Natural killer cell (primary cell): ENCODE measurements around the gene ADAMTS17. TPM values are rescaled to one million over a fixed set of nuclear protein-coding genes. Genes with fewer than 3 reads are reported as not detected.

Experiments used
- ATAC-seq, 3 donors: fragments of 150-1000 bp in 2 of 3; fragments of 200-7000 bp in 1 of 3; cut with Tn5 transposase; 1 replicate in 1 of 3; 2 replicates in 2 of 3; pipeline ENCODE4 v1.10.0; 2021; ENCODE audit warnings: mild to moderate bottlenecking in 2 of 3, moderate library complexity in 2 of 3
- DNase-seq, 2 donors: peaks; one replicate each; pipeline versions ENCODE4 v3.0.0 to v3.0.0-alpha.2; 2013 to 2021; ENCODE audit warnings: mixed read lengths in 1 of 2
- H3K27ac ChIP-seq: one replicate; pipeline ENCODE4 v1.5.1; 2013; ENCODE audit warnings: mild to moderate bottlenecking, low read length
- H3K27me3 ChIP-seq: one replicate; pipeline ENCODE4 v1.6.1; 2013; ENCODE audit warnings: low read length; ENCODE audit not compliant: control insufficient read depth, insufficient read depth
- H3K36me3 ChIP-seq: one replicate; pipeline ENCODE4 v1.6.1; 2013; ENCODE audit warnings: low read length; ENCODE audit not compliant: control insufficient read depth, insufficient read depth
- H3K4me1 ChIP-seq: one replicate; pipeline ENCODE4 v1.6.1; 2013; ENCODE audit warnings: low read length; ENCODE audit not compliant: control insufficient read depth, insufficient read depth
- H3K4me3 ChIP-seq: one replicate; pipeline ENCODE4 v1.5.1; 2013; ENCODE audit warnings: low read length
- H3K9me3 ChIP-seq: one replicate; pipeline ENCODE4 v1.6.1; 2013; ENCODE audit warnings: low read length; ENCODE audit not compliant: control insufficient read depth, insufficient read depth
- H3K27ac Mint-ChIP-seq, 2 donors: one replicate each; pipeline ENCODE4 v1.8.0; 2022; ENCODE audit warnings: mild to moderate bottlenecking in 2 of 2, mixed read lengths in 2 of 2, moderate library complexity in 1 of 2
- H3K27me3 Mint-ChIP-seq, 2 donors: one replicate each; pipeline ENCODE4 v1.8.0; 2022; ENCODE audit warnings: low read depth in 2 of 2, mixed read lengths in 2 of 2
- H3K36me3 Mint-ChIP-seq: one replicate; pipeline ENCODE4 v1.8.0; 2022; ENCODE audit warnings: mixed read lengths
- H3K4me1 Mint-ChIP-seq, 2 donors: one replicate each; pipeline ENCODE4 v1.8.0; 2022; ENCODE audit warnings: mixed read lengths in 2 of 2
- H3K4me3 Mint-ChIP-seq: one replicate; pipeline ENCODE4 v1.8.0; 2022; ENCODE audit warnings: mild to moderate bottlenecking, moderate library complexity, mixed read lengths
- H3K9me3 Mint-ChIP-seq, 2 donors: one replicate each; pipeline ENCODE4 v1.8.0; 2022; ENCODE audit warnings: mixed read lengths in 2 of 2
- WGBS: methylation state at CpG from one replicate; pipeline ENCODE4 v1.1.7; 2013; ENCODE audit warnings: missing lambda C conversion rate; ENCODE audit not compliant: insufficient coverage; 5-methylcytosine and 5-hydroxymethylcytosine counted together
- intact Hi-C: fragments of 100-400 bp; cut with micrococcal nuclease; formaldehyde crosslinking; loops from one replicate; pipeline ENCODE4 v1.14.2; 2022
- total RNA-seq, 4 donors: library from RNA; stranded (reverse); fragments of 120-200 nt in 1 of 4; gene quantifications; one replicate each; pipeline versions ENCODE4 v1.2.3 to v1.2.4, GENCODE V29; 2013 to 2022
- TF ChIP-seq, protein P1 (sequence below): fragments of 200-600 bp; IDR thresholded peaks from one replicate; pipeline ENCODE4 v1.8.0; 2022; ENCODE audit warnings: antibody characterized with exemption

ADAMTS17 gene
- total RNA-seq, 3 donors from 2014 or later (not counting 1 experiment from before 2014, with no cell fraction given), result 4.8 to 9.5 (median 5.3) TPM

- Mint-ChIP-seq H3K4me1 (peaks cover 13 to 20% of the 10 kb centered on the region in 2 donors), H3K27me3 (peaks cover 7 to 9% of the 10 kb centered on the region in 2 donors), H3K4me3 (peak overlapping the region; percentile 61), H3K27ac (no peak overlapping the region), H3K9me3 (no peaks in the 10 kb centered on the region), H3K36me3 (no peaks in the 10 kb centered on the region)
- 96% methylated on average over 7 of the region's 8 CpGs for WGBS
- ATAC-seq, result no peak
- Histone ChIP-seq H3K27me3 (no peaks in the 10 kb centered on the region), H3K4me3 (no peak overlapping the region), H3K9me3 (no peaks in the 10 kb centered on the region), H3K27ac (no peak overlapping the region), H3K4me1 (peaks cover 8% of the 10 kb centered on the region), H3K36me3 (no peaks in the 10 kb centered on the region)
- no peak for DNase-seq
- TF ChIP-seq, protein P1, sequence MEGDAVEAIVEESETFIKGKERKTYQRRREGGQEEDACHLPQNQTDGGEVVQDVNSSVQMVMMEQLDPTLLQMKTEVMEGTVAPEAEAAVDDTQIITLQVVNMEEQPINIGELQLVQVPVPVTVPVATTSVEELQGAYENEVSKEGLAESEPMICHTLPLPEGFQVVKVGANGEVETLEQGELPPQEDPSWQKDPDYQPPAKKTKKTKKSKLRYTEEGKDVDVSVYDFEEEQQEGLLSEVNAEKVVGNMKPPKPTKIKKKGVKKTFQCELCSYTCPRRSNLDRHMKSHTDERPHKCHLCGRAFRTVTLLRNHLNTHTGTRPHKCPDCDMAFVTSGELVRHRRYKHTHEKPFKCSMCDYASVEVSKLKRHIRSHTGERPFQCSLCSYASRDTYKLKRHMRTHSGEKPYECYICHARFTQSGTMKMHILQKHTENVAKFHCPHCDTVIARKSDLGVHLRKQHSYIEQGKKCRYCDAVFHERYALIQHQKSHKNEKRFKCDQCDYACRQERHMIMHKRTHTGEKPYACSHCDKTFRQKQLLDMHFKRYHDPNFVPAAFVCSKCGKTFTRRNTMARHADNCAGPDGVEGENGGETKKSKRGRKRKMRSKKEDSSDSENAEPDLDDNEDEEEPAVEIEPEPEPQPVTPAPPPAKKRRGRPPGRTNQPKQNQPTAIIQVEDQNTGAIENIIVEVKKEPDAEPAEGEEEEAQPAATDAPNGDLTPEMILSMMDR, result no peak
- intact Hi-C loops, result no loop called here
Observed at GRCh38 chr15:100348578-100348977, 6.8 kb upstream of the ADAMTS17 start.

DNA sequence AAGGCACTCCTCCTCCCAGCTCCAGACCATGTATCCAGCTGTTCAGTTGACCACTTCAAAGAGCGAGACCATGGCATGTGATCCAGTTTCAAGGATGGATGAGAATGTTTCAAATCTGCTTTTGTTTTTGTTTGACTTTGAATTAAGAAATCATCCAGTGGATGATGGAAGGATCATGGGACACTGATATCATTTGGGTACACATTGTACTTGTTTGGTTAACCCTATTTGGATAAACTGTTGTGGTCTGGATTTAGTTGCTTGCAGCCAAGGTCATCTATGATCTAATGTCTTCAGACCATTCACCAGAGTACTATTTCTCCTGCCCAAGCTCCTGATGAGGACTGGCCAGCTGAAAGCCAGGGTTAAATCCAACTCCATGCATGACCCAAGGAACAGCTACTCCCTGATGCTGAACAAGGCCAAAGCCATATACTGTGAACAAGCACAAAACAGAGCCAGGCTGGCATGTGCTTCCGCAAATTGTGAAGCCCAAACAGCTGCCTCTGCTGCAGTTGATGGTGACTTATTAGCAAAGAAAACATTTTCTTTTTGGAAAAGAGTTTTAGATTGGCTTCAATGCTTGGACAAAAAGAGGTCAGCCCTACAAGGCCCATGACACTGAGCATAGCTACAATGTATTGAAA lies 5.2 kb upstream of the ADAMTS17 start:
- H3K4me1 Mint-ChIP-seq, result peaks cover 13 to 18% of the 10 kb centered on the region in 2 donors
- WGBS, result 100% methylated on average over 2 of the region's 2 CpGs

GRCh38 chr15:100345438-100345837 lies 3.7 kb upstream of the ADAMTS17 start:
- DNase-seq (no peak), ATAC-seq (no peak)
- peaks cover 3% of the 10 kb centered on the region for H3K27me3 ChIP-seq
- H3K36me3 ChIP-seq, result no peaks in the 10 kb centered on the region
- TF ChIP-seq, protein P1, result no peak
- Mint-ChIP-seq H3K27ac (no peak overlapping the region), H3K4me1 (peaks cover 9 to 15% of the 10 kb centered on the region in 2 donors), H3K9me3 (no peaks in the 10 kb centered on the region), H3K36me3 (no peaks in the 10 kb centered on the region), H3K27me3 (peaks cover 7 to 9% of the 10 kb centered on the region in 2 donors), H3K4me3 (no peak overlapping the region)
- no peak overlapping the region for H3K27ac ChIP-seq
- H3K9me3 ChIP-seq, result no peaks in the 10 kb centered on the region
- WGBS, result 69% methylated on average over 3 of the region's 3 CpGs
- H3K4me1 ChIP-seq, result peaks cover 17% of the 10 kb centered on the region
- H3K4me3 ChIP-seq, result no peak overlapping the region
- intact Hi-C loops, result no loop called here

More for the DNA sequence above, 5.2 kb upstream of the ADAMTS17 start:
- Histone ChIP-seq H3K9me3 (no peaks in the 10 kb centered on the region), H3K27me3 (no peaks in the 10 kb centered on the region), H3K36me3 (no peaks in the 10 kb centered on the region), H3K27ac (no peak overlapping the region), H3K4me3 (no peak overlapping the region), H3K4me1 (peaks cover 14% of the 10 kb centered on the region)
- Mint-ChIP-seq H3K36me3 (no peaks in the 10 kb centered on the region), H3K27ac (no peak overlapping the region), H3K4me3 (no peak overlapping the region), H3K27me3 (peaks cover 7 to 9% of the 10 kb centered on the region in 2 donors), H3K9me3 (no peaks in the 10 kb centered on the region)
- TF ChIP-seq, protein P1, result no peak
- ATAC-seq (no peak), DNase-seq (no peak)
- intact Hi-C loops, result no loop called here

GRCh38 chr15:100343251-100343650 lies 1.5 kb upstream of the ADAMTS17 start:
- H3K36me3 ChIP-seq, result no peaks in the 10 kb centered on the region
- DNase-seq, result no peak
- TF ChIP-seq, protein P1, result no peak
- H3K27me3 Mint-ChIP-seq, result peaks cover 18 to 26% of the 10 kb centered on the region in 2 donors
- H3K36me3 Mint-ChIP-seq, result no peaks in the 10 kb centered on the region
- no peak overlapping the region for H3K27ac ChIP-seq
- no peaks in the 10 kb centered on the region for H3K9me3 ChIP-seq
- H3K9me3 Mint-ChIP-seq, result no peaks in the 10 kb centered on the region
- intact Hi-C loops, result loop anchor here (2.0 to 5.0 kb wide), 2 partner anchors 141 to 230 kb away; no protein-coding TSS in a partner anchor
- H3K4me1 Mint-ChIP-seq, result peaks cover 11 to 13% of the 10 kb centered on the region in 2 donors
- peaks cover 21% of the 10 kb centered on the region for H3K4me1 ChIP-seq
- H3K4me3 Mint-ChIP-seq, result peak overlapping the region; percentile 37
- WGBS, result 100% methylated on average over 3 of the region's 3 CpGs
- H3K27me3 ChIP-seq, result peaks cover 8% of the 10 kb centered on the region
- no peak overlapping the region for H3K4me3 ChIP-seq
- no peak for ATAC-seq
- no peak overlapping the region for H3K27ac Mint-ChIP-seq
